ENCODE data around the gene PLEKHA5.

DNA sequence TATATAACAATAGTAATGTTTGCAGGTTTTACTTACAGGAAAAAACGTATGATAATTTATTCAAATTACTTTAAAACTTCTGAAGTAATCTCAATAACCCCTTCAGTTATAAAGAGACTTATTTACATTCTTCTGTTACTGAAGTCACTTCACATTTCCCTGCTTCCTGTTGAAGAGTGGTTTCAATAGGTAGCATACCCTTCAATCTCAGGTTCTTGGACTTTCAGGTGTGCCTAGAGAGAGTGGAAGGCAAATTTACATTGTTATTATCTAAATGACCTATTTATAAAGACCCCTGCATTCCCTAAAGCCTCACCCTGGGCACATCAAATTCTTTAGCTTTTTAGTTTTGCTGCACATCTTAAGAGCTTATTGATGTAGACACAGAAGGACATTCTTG lies 172.2 kb downstream of the PLEKHA5 start:
- TF ChIP-seq CTCF (IDR thresholded peaks at IDR 0.05) (no peak), POLR2A (IDR thresholded peaks at IDR 0.05) (no peak)
